Type B pancreatic cell (in vitro differentiated cells): ENCODE measurements around the gene KCNK15. TPM values are rescaled to one million over a fixed set of nuclear protein-coding genes. Genes with fewer than 3 reads are reported as not detected.

Experiments used
- DNase-seq: peaks from one replicate; pipeline ENCODE4 v3.0.0; 2021; ENCODE audit warnings: mixed read lengths; ENCODE audit not compliant: unreplicated experiment; ENCODE audit errors: extremely low spot score
- H3K27ac Mint-ChIP-seq: 2 replicates; pipeline ENCODE4 v1.8.0; 2021; ENCODE audit warnings: mild to moderate bottlenecking, mixed read lengths
- H3K27me3 Mint-ChIP-seq: 2 replicates; pipeline ENCODE4 v1.8.0; 2021; ENCODE audit warnings: mixed read lengths
- H3K36me3 Mint-ChIP-seq: 2 replicates; pipeline ENCODE4 v1.8.0; 2021; ENCODE audit warnings: mixed read lengths
- H3K4me1 Mint-ChIP-seq: one replicate; pipeline ENCODE4 v1.8.0; 2021; ENCODE audit warnings: mixed read lengths; ENCODE audit not compliant: unreplicated experiment
- H3K4me3 Mint-ChIP-seq: 2 replicates; pipeline ENCODE4 v1.8.0; 2021; ENCODE audit warnings: mild to moderate bottlenecking, mixed read lengths
- H3K9me3 Mint-ChIP-seq: 2 replicates; pipeline ENCODE4 v1.8.0; 2021; ENCODE audit warnings: mixed read lengths
- total RNA-seq: library from RNA; stranded (reverse); gene quantifications from 2 replicates; pipeline ENCODE4 v1.2.1, GENCODE V29; 2021; ENCODE audit warnings: low replicate concordance
- TF ChIP-seq, protein P1 (sequence below): fragments of 200-600 bp; sonication (generic); conservative IDR thresholded peaks from 2 replicates; pipeline ENCODE4 v1.5.0; 2021; ENCODE audit warnings: antibody characterized with exemption, mild to moderate bottlenecking

Gene KCNK15
- total RNA-seq, 1 donor from 2014 or later, result 0.36 TPM

DNA sequence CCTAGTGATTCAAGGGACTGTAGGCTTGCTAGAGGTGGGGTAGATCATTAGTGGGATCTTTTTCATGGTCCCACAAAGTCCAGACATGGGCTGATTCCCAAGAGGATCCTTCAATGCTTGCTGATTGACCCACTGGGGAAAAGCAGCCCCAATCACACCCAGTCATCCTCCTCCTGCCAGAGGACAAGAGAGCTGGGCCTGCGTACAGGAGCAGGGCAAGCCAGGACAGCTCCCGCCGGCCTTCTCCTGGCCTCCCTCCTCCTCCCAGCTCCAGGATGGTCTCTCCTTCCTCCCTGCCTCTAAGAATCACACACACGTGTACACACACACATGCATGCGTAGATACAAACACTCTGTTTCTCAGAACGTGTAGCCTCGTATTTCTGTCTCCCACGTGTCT, 27.0 kb downstream of the KCNK15 start:
- Mint-ChIP-seq H3K36me3 (no peaks in the 10 kb centered on the region), H3K9me3 (no peaks in the 10 kb centered on the region), H3K27me3 (peaks cover 20% of the 10 kb centered on the region), H3K27ac (no peak overlapping the region), H3K4me1 (no peaks in the 10 kb centered on the region), H3K4me3 (no peak overlapping the region)
- TF ChIP-seq, protein P1, sequence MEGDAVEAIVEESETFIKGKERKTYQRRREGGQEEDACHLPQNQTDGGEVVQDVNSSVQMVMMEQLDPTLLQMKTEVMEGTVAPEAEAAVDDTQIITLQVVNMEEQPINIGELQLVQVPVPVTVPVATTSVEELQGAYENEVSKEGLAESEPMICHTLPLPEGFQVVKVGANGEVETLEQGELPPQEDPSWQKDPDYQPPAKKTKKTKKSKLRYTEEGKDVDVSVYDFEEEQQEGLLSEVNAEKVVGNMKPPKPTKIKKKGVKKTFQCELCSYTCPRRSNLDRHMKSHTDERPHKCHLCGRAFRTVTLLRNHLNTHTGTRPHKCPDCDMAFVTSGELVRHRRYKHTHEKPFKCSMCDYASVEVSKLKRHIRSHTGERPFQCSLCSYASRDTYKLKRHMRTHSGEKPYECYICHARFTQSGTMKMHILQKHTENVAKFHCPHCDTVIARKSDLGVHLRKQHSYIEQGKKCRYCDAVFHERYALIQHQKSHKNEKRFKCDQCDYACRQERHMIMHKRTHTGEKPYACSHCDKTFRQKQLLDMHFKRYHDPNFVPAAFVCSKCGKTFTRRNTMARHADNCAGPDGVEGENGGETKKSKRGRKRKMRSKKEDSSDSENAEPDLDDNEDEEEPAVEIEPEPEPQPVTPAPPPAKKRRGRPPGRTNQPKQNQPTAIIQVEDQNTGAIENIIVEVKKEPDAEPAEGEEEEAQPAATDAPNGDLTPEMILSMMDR, result no peak
- no peak for DNase-seq

DNA sequence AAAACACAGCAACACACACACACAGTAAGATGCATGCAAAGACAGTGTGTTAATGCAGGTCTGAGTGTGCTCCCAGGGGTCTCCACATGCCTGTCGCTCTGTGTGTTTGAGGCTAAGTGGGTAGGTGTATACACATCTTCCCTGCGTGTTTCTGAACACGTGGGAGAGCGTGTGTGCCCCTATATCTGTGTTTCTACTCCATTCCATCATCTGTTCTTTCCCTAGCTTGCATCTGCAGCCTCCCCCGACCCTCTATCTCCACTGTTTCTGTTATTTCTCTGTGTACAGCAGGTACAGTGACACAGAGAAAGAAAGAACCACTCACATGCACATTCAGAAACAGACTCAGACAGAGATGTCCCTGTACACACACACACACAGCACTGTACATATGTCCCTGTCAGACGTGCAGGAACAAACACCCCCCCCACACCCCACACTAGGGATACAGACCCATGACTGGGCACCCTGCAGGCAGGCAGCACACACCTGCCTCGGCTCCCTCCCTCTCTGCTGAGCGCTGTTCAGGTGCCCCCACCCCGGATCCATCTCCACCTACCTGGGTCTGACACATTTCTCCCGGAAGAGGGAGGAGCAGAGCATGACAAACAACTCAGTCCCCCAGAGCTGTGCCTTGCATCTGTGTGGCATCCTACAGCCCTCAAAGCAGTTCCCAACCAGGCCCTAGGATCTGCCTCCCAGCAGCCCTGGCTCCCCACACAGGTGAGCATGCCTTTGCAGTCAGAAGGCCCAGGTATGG, 27.6 kb downstream of the KCNK15 start:
- H3K27me3 Mint-ChIP-seq, result peaks cover 20% of the 10 kb centered on the region
- TF ChIP-seq, protein P1, result no peak
- no peak overlapping the region for H3K27ac Mint-ChIP-seq
- H3K9me3 Mint-ChIP-seq, result no peaks in the 10 kb centered on the region
- no peak for DNase-seq
- no peak overlapping the region for H3K4me3 Mint-ChIP-seq
- no peaks in the 10 kb centered on the region for H3K4me1 Mint-ChIP-seq
- H3K36me3 Mint-ChIP-seq, result no peaks in the 10 kb centered on the region

GRCh38 chr20:44776980-44777379, 31.3 kb downstream of the KCNK15 start:
- H3K4me1 Mint-ChIP-seq, result no peaks in the 10 kb centered on the region
- no peaks in the 10 kb centered on the region for H3K9me3 Mint-ChIP-seq
- DNase-seq, result no peak
- no peaks in the 10 kb centered on the region for H3K36me3 Mint-ChIP-seq
- no peak overlapping the region for H3K27ac Mint-ChIP-seq
- H3K4me3 Mint-ChIP-seq, result no peak overlapping the region
- TF ChIP-seq, protein P1, result no peak
- peaks cover 4% of the 10 kb centered on the region for H3K27me3 Mint-ChIP-seq

DNA sequence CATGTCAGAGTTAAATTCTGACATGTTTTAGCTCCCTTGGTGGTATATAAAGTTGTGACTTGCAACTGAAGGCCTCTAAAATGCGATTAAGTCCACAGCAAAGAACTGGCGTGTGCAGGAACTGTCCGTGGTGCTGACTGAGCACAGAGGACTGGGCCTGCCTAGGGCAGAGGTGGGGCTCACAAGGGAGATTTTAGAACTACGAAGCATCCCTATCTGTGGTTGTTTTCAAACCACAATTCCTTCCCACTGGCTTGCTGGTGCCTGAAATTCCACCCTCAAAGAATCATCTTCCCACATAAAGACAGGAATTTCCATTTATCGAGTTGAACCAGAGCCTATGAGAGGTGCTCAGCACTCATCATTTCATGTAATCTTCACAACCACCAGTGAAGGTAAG, 34.6 kb downstream of the KCNK15 start:
- H3K9me3 Mint-ChIP-seq, result no peaks in the 10 kb centered on the region
- no peaks in the 10 kb centered on the region for H3K4me1 Mint-ChIP-seq
- TF ChIP-seq, protein P1, result no peak
- H3K27ac Mint-ChIP-seq, result no peak overlapping the region
- no peak overlapping the region for H3K4me3 Mint-ChIP-seq
- H3K27me3 Mint-ChIP-seq, result peaks cover 12% of the 10 kb centered on the region
- H3K36me3 Mint-ChIP-seq, result no peaks in the 10 kb centered on the region
- no peak for DNase-seq

GRCh38 chr20:44781118-44781517, 35.5 kb downstream of the KCNK15 start:
- no peaks in the 10 kb centered on the region for H3K9me3 Mint-ChIP-seq
- peaks cover 12% of the 10 kb centered on the region for H3K27me3 Mint-ChIP-seq
- H3K36me3 Mint-ChIP-seq, result no peaks in the 10 kb centered on the region
- no peak for DNase-seq
- TF ChIP-seq, protein P1, result no peak
- no peak overlapping the region for H3K4me3 Mint-ChIP-seq
- no peaks in the 10 kb centered on the region for H3K4me1 Mint-ChIP-seq
- H3K27ac Mint-ChIP-seq, result no peak overlapping the region

- H3K9me3 Mint-ChIP-seq, result no peaks in the 10 kb centered on the region
- peaks cover 8% of the 10 kb centered on the region for H3K27me3 Mint-ChIP-seq
- no peaks in the 10 kb centered on the region for H3K36me3 Mint-ChIP-seq
- no peaks in the 10 kb centered on the region for H3K4me1 Mint-ChIP-seq
- H3K27ac Mint-ChIP-seq, result no peak overlapping the region
- no peak overlapping the region for H3K4me3 Mint-ChIP-seq
- DNase-seq, result no peak
- TF ChIP-seq, protein P1, result no peak
These were observed 36.1 kb downstream of the KCNK15 start for GRCh38 chr20:44781791-44782190.
